ENCODE data around the gene EOLA2. TPM values are rescaled to one million over a fixed set of nuclear protein-coding genes. Genes with fewer than 3 reads are reported as not detected.

The EOLA2 gene
- total and polyA plus RNA-seq, 2 of the 8 experiments (the other 6 are each of a cell fraction or from before 2014, with no cell fraction given) = 19.0 to 22.5 TPM

Other genes starting within 250 kb of the EOLA2 start
- not detected in 2 replicates for gene MAGEA11, start 226.4 kb downstream of the EOLA2 start, total RNA-seq (2021; fragmentation: NEBNext Ultra II Directional; extraction: Animal tissue kit (Norgen Biotek cat#: 25700))
- not detected in 2 replicates for gene MAGEA11, start 226.4 kb downstream of the EOLA2 start, polyA plus RNA-seq (2011; rRNA removed)
- gene HSFX1, start 164.4 kb downstream of the EOLA2 start, total RNA-seq (2021; fragmentation: NEBNext Ultra II Directional; extraction: Animal tissue kit (Norgen Biotek cat#: 25700)) = 0.63 TPM in 2 replicates
- gene HSFX1, start 164.4 kb downstream of the EOLA2 start, polyA plus RNA-seq (2011; rRNA removed) = 0.42 and 0.60 TPM in 2 replicates
- not detected in 2 replicates for gene MAGEA9, start 156.6 kb downstream of the EOLA2 start, total RNA-seq (2021; fragmentation: NEBNext Ultra II Directional; extraction: Animal tissue kit (Norgen Biotek cat#: 25700))
- gene MAGEA9, start 156.6 kb downstream of the EOLA2 start, polyA plus RNA-seq (2011; rRNA removed) = not detected in 2 replicates
- not detected in 2 replicates for gene MAGEA8, start 57.3 kb downstream of the EOLA2 start, total RNA-seq (2021; fragmentation: NEBNext Ultra II Directional; extraction: Animal tissue kit (Norgen Biotek cat#: 25700))
- gene MAGEA8, start 57.3 kb downstream of the EOLA2 start, polyA plus RNA-seq (2011; rRNA removed) = not detected in 2 replicates
- gene HSFX4, start 8.9 kb downstream of the EOLA2 start, total RNA-seq (2021; fragmentation: NEBNext Ultra II Directional; extraction: Animal tissue kit (Norgen Biotek cat#: 25700)) = not detected in 2 replicates
- gene HSFX4, start 8.9 kb downstream of the EOLA2 start, polyA plus RNA-seq (2011; rRNA removed) = not detected in 2 replicates